GM21381 (cell line): Measurements from ENCODE around the gene LRRC36.

Experiments
- ATAC-seq: cut with Tn5 transposase; IDR thresholded peaks from one replicate; pipeline ENCODE4 v1.9.1; 2021; ENCODE audit warnings: mild to moderate bottlenecking, moderate library complexity; ENCODE audit not compliant: unreplicated experiment

The LRRC36 gene

GRCh38 chr16:67419931-67420330 lies 93.3 kb downstream of the LRRC36 start:
- no peak for ATAC-seq

GRCh38 chr16:67421030-67421429 lies 94.4 kb downstream of the LRRC36 start:
- ATAC-seq = no peak

- ATAC-seq = no peak
These were observed 96.4 kb downstream of the LRRC36 start for GRCh38 chr16:67423015-67423414.

GRCh38 chr16:67423611-67424260 lies 97.1 kb downstream of the LRRC36 start:
- ATAC-seq = no peak

DNA sequence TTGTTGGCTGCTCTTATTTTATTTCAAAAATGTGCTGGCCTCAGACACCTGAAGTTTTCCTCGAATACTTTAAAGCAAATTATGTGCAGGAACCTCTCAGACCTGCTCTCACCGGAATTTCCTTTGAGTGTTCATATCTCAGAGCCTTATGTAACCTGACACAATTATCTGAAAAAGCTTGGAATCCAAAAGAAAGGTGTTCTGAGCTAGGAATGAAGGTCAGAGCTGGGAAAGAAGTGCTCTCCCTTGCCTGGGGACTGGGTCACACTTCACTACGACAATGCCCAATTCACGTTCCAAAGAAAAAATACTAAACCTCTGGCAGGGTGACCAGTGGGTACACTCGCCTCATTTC lies 97.6 kb downstream of the LRRC36 start:
- ATAC-seq = no peak

GRCh38 chr16:67425061-67425460 lies 98.4 kb downstream of the LRRC36 start:
- no peak for ATAC-seq

- no peak for ATAC-seq
These were observed 99.0 kb downstream of the LRRC36 start for GRCh38 chr16:67425580-67425979.

DNA sequence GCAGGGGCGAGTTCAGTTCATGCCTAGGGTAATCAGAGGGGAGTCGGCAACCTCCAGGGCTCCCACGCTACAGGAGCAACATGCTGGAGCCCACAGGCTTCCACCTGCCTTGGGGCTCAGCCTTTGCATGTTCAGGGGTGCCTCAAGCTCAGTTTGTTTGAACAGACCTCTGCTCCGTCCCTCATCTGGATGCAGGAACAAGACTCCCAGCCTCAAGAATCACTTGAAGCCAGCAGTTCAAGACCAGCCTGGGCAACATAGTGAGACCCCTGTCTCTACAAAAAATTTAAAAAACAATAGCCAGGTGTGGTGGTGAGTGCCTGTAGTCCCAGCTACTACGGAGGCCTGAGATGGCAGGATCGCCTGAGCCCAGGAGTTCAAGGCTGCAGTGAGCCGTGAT lies 99.4 kb downstream of the LRRC36 start:
- no peak for ATAC-seq

DNA sequence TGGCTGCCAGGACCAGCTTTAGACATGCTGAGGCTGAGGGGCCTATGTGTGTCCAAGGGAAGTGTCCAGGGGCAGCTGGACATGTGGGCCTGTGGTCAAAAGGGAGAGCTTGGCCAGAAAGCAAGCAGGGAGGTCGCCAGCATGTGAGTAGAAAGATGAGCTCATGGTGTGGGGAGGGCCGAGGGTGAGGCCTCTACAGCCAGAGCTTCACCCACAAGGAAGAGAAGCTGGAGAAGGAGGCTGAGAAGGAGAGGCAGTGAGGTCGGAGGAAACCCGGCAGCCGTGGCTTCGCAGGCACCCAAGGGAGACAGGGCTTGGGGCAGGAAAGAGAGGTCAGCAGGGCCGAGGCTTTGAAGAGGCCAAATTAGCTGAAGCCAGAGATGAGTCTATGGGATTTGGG lies 100.3 kb downstream of the LRRC36 start:
- no peak for ATAC-seq

GRCh38 chr16:67428146-67428731 lies 101.6 kb downstream of the LRRC36 start:
- no peak for ATAC-seq

GRCh38 chr16:67429053-67429798 lies 102.6 kb downstream of the LRRC36 start:
- no peak for ATAC-seq

DNA sequence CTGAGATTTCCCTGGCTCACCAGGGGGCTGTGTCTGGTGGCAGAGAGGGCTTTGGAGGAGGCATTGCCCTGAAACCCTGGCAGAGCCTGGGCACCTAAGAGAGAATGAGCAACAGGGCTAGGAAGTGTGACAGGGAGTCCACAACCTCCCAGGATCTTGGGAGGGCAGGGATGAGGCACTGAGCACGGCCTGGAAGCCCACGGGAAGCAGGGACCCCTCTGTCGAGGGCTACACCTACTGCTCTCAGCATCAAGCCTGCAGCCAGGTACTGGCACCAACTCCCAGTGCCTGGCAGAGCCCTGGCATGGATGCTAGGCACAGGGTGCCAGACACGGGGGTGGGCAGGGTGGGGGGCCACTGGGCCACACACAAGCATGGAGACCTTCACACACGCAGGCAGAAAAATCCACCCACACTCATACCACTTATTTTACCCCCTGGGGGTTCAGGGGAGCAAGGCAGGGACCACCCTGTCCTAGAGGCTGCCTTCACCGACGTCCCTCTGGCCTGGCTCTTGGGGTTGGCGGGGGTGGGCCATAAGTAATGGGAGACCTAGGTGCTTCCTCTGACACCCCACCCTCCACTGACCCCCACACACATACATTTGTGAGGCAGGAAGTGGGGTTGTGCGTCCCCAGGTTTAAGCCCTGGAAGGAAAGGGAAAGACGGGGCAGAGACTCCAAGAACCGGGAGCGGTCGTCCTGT lies 103.3 kb downstream of the LRRC36 start:
- no peak for ATAC-seq

GRCh38 chr16:67430504-67430976 lies 103.9 kb downstream of the LRRC36 start:
- no peak for ATAC-seq

GRCh38 chr16:67430977-67431774 lies 104.6 kb downstream of the LRRC36 start, which contains the start of gene HSD11B2:
Gene HSD11B2, plus strand, starts transcription at chr16:67431121. Its CDS starts 128 bp downstream, at chr16:67431249.
- ATAC-seq = no peak

GRCh38 chr16:67431775-67432505 lies 105.3 kb downstream of the LRRC36 start:
- no peak for ATAC-seq

DNA sequence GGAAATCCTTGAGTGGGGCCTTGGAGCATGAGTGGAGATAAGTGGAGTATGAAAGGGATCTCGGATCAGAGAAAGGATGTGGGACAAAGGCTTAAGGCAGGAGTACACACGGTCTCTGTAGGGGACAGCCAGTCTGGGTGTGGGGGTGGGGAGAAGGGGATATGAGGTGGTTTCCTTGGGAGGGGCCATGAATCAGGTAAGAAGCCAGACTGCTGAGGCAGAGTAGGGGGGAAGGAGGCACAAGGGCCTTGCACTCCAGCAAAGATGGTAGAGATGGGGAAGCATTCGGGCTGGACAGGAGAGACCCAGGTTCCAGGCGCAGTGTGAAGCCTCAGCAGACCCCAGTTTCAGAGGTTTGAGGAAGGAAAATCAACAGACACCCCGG lies 105.9 kb downstream of the LRRC36 start:
- no peak for ATAC-seq

GRCh38 chr16:67433131-67433719 lies 106.6 kb downstream of the LRRC36 start:
- ATAC-seq = no peak
